HG03108 (cell line): ENCODE data around the gene CRYBG1.
"Not testable (repeated sequence)": the region's sequence is repeated elsewhere in the genome, so short reads cannot be mapped to it uniquely, and the experiment has no call there.

Experiments
- ATAC-seq: cut with Tn5 transposase; IDR thresholded peaks from one replicate; pipeline ENCODE4 v1.9.1; 2021; ENCODE audit warnings: moderate library complexity; ENCODE audit not compliant: unreplicated experiment

Gene CRYBG1

GRCh38 chr6:106540907-106541306, 180.4 kb downstream of the CRYBG1 start:
- ATAC-seq, result no peak

GRCh38 chr6:106546261-106546690, 185.8 kb downstream of the CRYBG1 start:
- no peak for ATAC-seq

GRCh38 chr6:106546691-106547414, 186.3 kb downstream of the CRYBG1 start:
- ATAC-seq, result no peak

- ATAC-seq, result no peak
Observed at GRCh38 chr6:106547601-106548453, 187.3 kb downstream of the CRYBG1 start.

GRCh38 chr6:106548926-106549455, 188.5 kb downstream of the CRYBG1 start:
- ATAC-seq, result not testable (repeated sequence)

- ATAC-seq, result no peak
Observed at GRCh38 chr6:106549521-106549920, 189.0 kb downstream of the CRYBG1 start.

- ATAC-seq, result no peak
Observed at GRCh38 chr6:106551155-106551554, 190.6 kb downstream of the CRYBG1 start.

GRCh38 chr6:106553440-106553839, 192.9 kb downstream of the CRYBG1 start:
- ATAC-seq, result no peak

- no peak for ATAC-seq
Observed at GRCh38 chr6:106555767-106556166, 195.2 kb downstream of the CRYBG1 start.

GRCh38 chr6:106556368-106556960, 195.9 kb downstream of the CRYBG1 start:
- ATAC-seq, result no peak

- no peak for ATAC-seq
Observed at GRCh38 chr6:106557837-106558236, 197.3 kb downstream of the CRYBG1 start.

GRCh38 chr6:106558364-106558763, 197.8 kb downstream of the CRYBG1 start:
- no peak for ATAC-seq

GRCh38 chr6:106559659-106560058, 199.1 kb downstream of the CRYBG1 start:
- ATAC-seq, result not testable (repeated sequence)

GRCh38 chr6:106560996-106561685, 200.6 kb downstream of the CRYBG1 start:
- no peak for ATAC-seq

GRCh38 chr6:106561686-106562405, 201.3 kb downstream of the CRYBG1 start:
- ATAC-seq, result no peak

GRCh38 chr6:106563614-106564013, 203.1 kb downstream of the CRYBG1 start:
- no peak for ATAC-seq

- no peak for ATAC-seq
Observed at GRCh38 chr6:106564476-106564875, 204.0 kb downstream of the CRYBG1 start.

- no peak for ATAC-seq
Observed at GRCh38 chr6:106568530-106568929, 208.0 kb downstream of the CRYBG1 start.

GRCh38 chr6:106569428-106569827, 208.9 kb downstream of the CRYBG1 start:
- ATAC-seq, result no peak

- ATAC-seq, result no peak
Observed at GRCh38 chr6:106572436-106572835, 211.9 kb downstream of the CRYBG1 start.
